NT2/D1 (cell line): ENCODE results near the gene NIN.

Source experiments
- SUZ12 ChIP-seq: IDR thresholded peaks from 2 replicates; pipeline ENCODE4 v1.6.1; 2011; ENCODE audit not compliant: insufficient read length, insufficient read depth; ENCODE audit errors: extremely low read depth
- ZNF274 ChIP-seq: IDR thresholded peaks from 2 replicates; pipeline ENCODE4 v1.6.1; 2011; ENCODE audit warnings: mild to moderate bottlenecking, low read depth, low read length

DNA sequence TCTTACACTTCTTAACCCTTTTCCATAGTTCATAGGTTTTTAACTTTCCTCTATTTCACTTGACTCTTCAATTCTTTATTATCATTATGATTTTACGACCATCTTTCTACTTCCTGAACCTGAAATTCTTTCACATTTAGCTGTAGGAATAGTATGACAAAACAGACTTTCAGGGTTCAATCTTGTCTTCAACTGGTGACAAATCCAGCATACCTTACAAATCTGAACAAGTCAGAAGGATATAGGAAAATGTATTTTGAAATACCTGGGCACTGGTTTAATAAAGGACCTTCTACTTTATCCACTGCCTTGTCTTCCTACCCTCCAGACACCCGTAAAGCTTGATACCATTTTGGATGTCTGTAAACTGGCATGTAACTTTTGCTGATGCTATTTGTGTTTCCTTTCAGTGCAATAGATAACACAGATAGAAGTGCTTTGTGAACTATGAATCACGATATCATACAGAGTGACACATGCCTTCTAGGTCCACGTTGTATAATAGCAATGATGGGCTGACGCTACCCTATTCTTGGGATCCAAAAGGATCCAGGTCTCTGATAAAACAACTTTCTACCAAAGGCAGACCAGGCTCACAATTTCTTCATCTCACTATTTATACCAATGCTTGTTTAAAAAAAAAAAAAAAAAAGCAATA is 85.4 kb downstream of the NIN start:
- TF ChIP-seq ZNF274: no peak
- no peak for TF ChIP-seq SUZ12
